Esophagus muscularis mucosa (tissue), 3 donors: ENCODE results near the gene CD248.

Source experiments
- CTCF ChIP-seq, 3 experiments: fragments of 200-600 bp in 2 of 3; fragments of 450-650 bp in 1 of 3; sonication (generic) in 2 of 3; IDR thresholded peaks; one replicate each; pipeline ENCODE4 v1.5.1; 2017 to 2019; ENCODE audit warnings: antibody characterized with exemption in 3 of 3, mild to moderate bottlenecking in 2 of 3, moderate library complexity in 1 of 3
- POLR2A ChIP-seq: fragments of 450-650 bp; IDR thresholded peaks from one replicate; pipeline ENCODE4 v1.6.1; 2017; ENCODE audit warnings: antibody characterized with exemption, moderate library complexity, mild to moderate bottlenecking, low read depth
- POLR2AphosphoS5 ChIP-seq, 2 donors: sonication (generic); formaldehyde crosslinking; IDR thresholded peaks; one replicate each; pipeline ENCODE4 v1.6.1; 2017; ENCODE audit warnings: antibody characterized with exemption in 2 of 2

GRCh38 chr11:66313321-66314185 lies 3.3 kb downstream of the CD248 start:
- TF ChIP-seq POLR2A, result no peak
- TF ChIP-seq CTCF (IDR thresholded peaks at IDR 0.05), result no peak
- TF ChIP-seq POLR2AphosphoS5 (IDR thresholded peaks at IDR 0.05), result no peak
